OCI-LY1 (cell line): ENCODE measurements around the gene JAM3.

Source experiments
- H2AFZ ChIP-seq: fragments of 200-600 bp; sonication (generic), shearing (Covaris generic); 2 replicates; pipeline ENCODE4 v1.6.0; 2014; ENCODE audit warnings: antibody characterized with exemption, mild to moderate bottlenecking, low read length
- H3F3A ChIP-seq: fragments of 200-600 bp; sonication (generic), shearing (Covaris generic); 2 replicates; pipeline ENCODE4 v1.6.0; 2014; ENCODE audit warnings: mild to moderate bottlenecking, antibody characterized with exemption, low read length, moderate library complexity; ENCODE audit not compliant: insufficient read depth
- H3K27ac ChIP-seq: fragments of 200-600 bp; sonication (generic); 2 replicates; pipeline ENCODE4 v1.5.1; 2014; ENCODE audit warnings: low read length, mixed run types, mild to moderate bottlenecking, low read depth; ENCODE audit not compliant: poor library complexity, severe bottlenecking
- H3K27me3 ChIP-seq: fragments of 200-600 bp; sonication (generic); 2 replicates; pipeline ENCODE4 v1.6.0; 2014; ENCODE audit warnings: antibody characterized with exemption, mild to moderate bottlenecking, low read length, moderate library complexity; ENCODE audit not compliant: insufficient read depth
- H3K36me3 ChIP-seq: fragments of 200-600 bp; sonication (generic); 2 replicates; pipeline ENCODE4 v1.6.1; 2014; ENCODE audit warnings: mild to moderate bottlenecking, antibody characterized with exemption, low read length, moderate library complexity, mixed read lengths; ENCODE audit not compliant: insufficient read depth
- H3K4me1 ChIP-seq: fragments of 200-600 bp; sonication (generic); 2 replicates; pipeline ENCODE4 v1.5.1; 2014; ENCODE audit warnings: mild to moderate bottlenecking, low read length, moderate library complexity; ENCODE audit not compliant: insufficient read depth, severe bottlenecking
- H3K4me2 ChIP-seq: fragments of 200-600 bp; sonication (generic), shearing (Covaris generic); 2 replicates; pipeline ENCODE4 v1.6.1; 2014; ENCODE audit warnings: low read length
- H3K4me3 ChIP-seq: fragments of 200-600 bp; sonication (generic); 2 replicates; pipeline ENCODE4 v1.5.1; 2014; ENCODE audit warnings: low read length, low read depth, mild to moderate bottlenecking, mixed read lengths; ENCODE audit not compliant: poor library complexity, severe bottlenecking
- H3K79me2 ChIP-seq: fragments of 200-600 bp; shearing (Covaris generic); 2 replicates; pipeline ENCODE4 v1.6.1; 2016; ENCODE audit warnings: mixed run types, low read length, mixed read lengths; ENCODE audit not compliant: insufficient read depth
- H3K9ac ChIP-seq: fragments of 200-600 bp; sonication (generic), shearing (Covaris generic); 2 replicates; pipeline ENCODE4 v1.6.1; 2014; ENCODE audit warnings: mild to moderate bottlenecking, low read length, mixed read lengths
- H3K9me2 ChIP-seq: fragments of 200-600 bp; sonication (generic), shearing (Covaris generic); 2 replicates; pipeline ENCODE4 v1.6.1; 2014; ENCODE audit warnings: low read depth, mild to moderate bottlenecking, low read length, mixed read lengths
- H3K9me3 ChIP-seq: fragments of 200-600 bp; shearing (Covaris generic); 2 replicates; pipeline ENCODE4 v1.6.1; 2014; ENCODE audit warnings: low read length, mixed read lengths
- H4K20me1 ChIP-seq: fragments of 200-600 bp; sonication (generic), shearing (Covaris generic); 2 replicates; pipeline ENCODE4 v1.6.0; 2016; ENCODE audit warnings: mild to moderate bottlenecking, low read length; ENCODE audit not compliant: insufficient read depth
- EZH2 ChIP-seq: fragments of 200-600 bp; sonication (generic), shearing (Covaris generic); IDR thresholded peaks from 2 replicates; pipeline ENCODE4 v1.8.0; 2017; ENCODE audit warnings: borderline replicate concordance, mixed run types, mild to moderate bottlenecking, antibody characterized with exemption, low read length, moderate library complexity, mixed read lengths
- TF ChIP-seq, protein P1 (sequence below): fragments of 200-600 bp; sonication (generic), shearing (Covaris generic); IDR thresholded peaks from 2 replicates; pipeline ENCODE4 v1.5.1; 2017; ENCODE audit warnings: mild to moderate bottlenecking, antibody characterized with exemption, low read length, moderate library complexity, mixed read lengths

The JAM3 gene

DNA sequence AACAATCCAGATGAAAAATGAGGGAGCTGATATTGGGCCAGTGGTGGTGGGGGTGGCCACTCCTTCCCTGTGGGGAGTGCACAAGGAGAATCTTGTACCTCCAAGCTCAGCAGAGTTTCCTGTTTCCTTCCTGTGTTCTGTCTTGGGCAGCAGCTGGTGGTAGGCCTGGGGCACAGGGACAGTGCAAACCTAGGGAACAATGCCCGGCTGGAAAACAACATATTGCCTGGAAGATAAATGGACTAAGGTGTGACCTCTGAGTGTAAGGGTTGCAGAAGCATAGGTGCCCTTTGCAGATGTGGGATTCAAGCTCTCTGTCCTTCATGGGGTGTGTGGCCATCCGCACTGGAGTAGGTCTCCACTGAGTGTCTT, 5.8 kb upstream of the JAM3 start:
- no peaks in the 10 kb centered on the region for H3K4me1 ChIP-seq
- no peaks in the 10 kb centered on the region for H3K9me3 ChIP-seq
- H3F3A ChIP-seq: no peaks in the 10 kb centered on the region
- no peak overlapping the region for H2AFZ ChIP-seq
- no peak overlapping the region for H3K27ac ChIP-seq
- TF ChIP-seq, protein P1, sequence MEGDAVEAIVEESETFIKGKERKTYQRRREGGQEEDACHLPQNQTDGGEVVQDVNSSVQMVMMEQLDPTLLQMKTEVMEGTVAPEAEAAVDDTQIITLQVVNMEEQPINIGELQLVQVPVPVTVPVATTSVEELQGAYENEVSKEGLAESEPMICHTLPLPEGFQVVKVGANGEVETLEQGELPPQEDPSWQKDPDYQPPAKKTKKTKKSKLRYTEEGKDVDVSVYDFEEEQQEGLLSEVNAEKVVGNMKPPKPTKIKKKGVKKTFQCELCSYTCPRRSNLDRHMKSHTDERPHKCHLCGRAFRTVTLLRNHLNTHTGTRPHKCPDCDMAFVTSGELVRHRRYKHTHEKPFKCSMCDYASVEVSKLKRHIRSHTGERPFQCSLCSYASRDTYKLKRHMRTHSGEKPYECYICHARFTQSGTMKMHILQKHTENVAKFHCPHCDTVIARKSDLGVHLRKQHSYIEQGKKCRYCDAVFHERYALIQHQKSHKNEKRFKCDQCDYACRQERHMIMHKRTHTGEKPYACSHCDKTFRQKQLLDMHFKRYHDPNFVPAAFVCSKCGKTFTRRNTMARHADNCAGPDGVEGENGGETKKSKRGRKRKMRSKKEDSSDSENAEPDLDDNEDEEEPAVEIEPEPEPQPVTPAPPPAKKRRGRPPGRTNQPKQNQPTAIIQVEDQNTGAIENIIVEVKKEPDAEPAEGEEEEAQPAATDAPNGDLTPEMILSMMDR: no peak
- TF ChIP-seq EZH2: no peak
- H3K79me2 ChIP-seq: no peaks in the 10 kb centered on the region
- no peak overlapping the region for H3K4me2 ChIP-seq
- H3K4me3 ChIP-seq: no peak overlapping the region
- H3K9ac ChIP-seq: no peak overlapping the region
- no peaks in the 10 kb centered on the region for H4K20me1 ChIP-seq
- no peaks in the 10 kb centered on the region for H3K27me3 ChIP-seq
- no peaks in the 10 kb centered on the region for H3K36me3 ChIP-seq
- H3K9me2 ChIP-seq: no peaks in the 10 kb centered on the region

DNA sequence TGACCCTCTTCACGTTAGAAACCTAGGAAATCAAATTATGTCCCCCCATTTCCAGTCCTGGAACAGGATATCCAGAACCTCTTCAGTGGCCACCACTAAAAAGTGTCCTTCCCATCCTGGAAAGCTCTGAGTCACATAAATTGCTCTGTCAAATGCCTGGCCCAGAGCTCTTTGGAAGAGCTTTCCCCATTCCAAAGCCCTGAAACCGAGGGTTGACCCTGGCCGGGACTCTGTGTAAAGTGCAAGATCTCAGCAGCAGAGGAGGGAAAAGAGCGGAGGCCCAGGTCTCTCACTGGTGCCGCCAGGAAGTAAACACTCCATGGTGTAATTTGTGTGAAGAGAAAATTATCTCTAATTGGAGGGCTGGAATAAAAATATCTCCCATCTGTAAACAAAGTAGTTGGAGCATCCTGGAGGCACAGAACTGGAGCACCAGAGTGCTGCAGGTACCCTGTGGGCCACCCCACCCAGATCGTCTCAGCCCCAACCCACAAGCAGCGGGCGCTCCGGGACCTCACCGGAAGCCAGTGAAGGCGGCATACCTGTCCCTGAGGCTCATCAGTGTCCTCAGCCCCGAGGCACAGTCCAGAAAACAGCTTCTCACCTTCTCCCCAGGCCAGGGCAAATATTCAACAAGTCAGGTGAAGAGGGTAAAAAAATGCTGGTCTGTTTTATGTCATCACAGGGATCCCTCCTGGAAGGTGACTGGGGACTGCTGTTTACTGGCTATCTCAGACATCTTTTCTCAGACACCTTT, 4.7 kb upstream of the JAM3 start:
- Histone ChIP-seq H3K9me3 (no peaks in the 10 kb centered on the region), H3K79me2 (no peaks in the 10 kb centered on the region), H3K9me2 (no peaks in the 10 kb centered on the region), H3K4me1 (peaks cover 3% of the 10 kb centered on the region), H3K4me3 (no peak overlapping the region), H3K4me2 (no peak overlapping the region), H4K20me1 (no peaks in the 10 kb centered on the region), H3K27ac (no peak overlapping the region), H3K9ac (no peak overlapping the region), H3K27me3 (no peaks in the 10 kb centered on the region), H2AFZ (no peak overlapping the region), H3K36me3 (no peaks in the 10 kb centered on the region), H3F3A (no peaks in the 10 kb centered on the region)
- no peak for TF ChIP-seq EZH2
- TF ChIP-seq, protein P1: no peak

DNA sequence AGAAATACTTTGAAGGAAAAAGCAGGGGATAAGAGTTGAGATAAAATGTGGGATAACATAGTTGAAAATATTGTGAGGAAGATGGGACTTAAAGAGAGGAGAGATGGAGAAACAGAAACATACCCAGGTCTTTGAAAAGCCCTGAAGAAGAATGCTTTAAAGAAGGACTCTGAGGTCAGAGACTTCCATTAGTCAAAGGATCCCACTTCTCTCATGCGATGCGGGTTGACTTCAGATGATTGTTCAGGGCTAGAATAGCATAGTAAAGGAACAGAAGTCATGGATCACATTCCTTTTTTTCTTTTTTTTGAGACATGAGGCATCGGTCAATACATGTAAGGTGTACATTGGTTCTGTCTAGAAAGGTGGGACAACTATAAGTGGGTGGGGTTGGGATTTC, 3.5 kb upstream of the JAM3 start:
- H3K79me2 ChIP-seq: no peaks in the 10 kb centered on the region
- no peak overlapping the region for H3K4me2 ChIP-seq
- TF ChIP-seq, protein P1: no peak
- no peak for TF ChIP-seq EZH2
- no peaks in the 10 kb centered on the region for H3K9me2 ChIP-seq
- no peak overlapping the region for H3K27ac ChIP-seq
- H3K27me3 ChIP-seq: no peaks in the 10 kb centered on the region
- H3K36me3 ChIP-seq: no peaks in the 10 kb centered on the region
- no peak overlapping the region for H3K4me3 ChIP-seq
- no peaks in the 10 kb centered on the region for H4K20me1 ChIP-seq
- no peak overlapping the region for H3K9ac ChIP-seq
- H3F3A ChIP-seq: no peaks in the 10 kb centered on the region
- H3K4me1 ChIP-seq: peaks cover 5% of the 10 kb centered on the region
- no peak overlapping the region for H2AFZ ChIP-seq
- H3K9me3 ChIP-seq: no peaks in the 10 kb centered on the region
